ENCODE results near the gene OR8H3.
"Not testable (repeated sequence)": the region's sequence is repeated elsewhere in the genome, so short reads cannot be mapped to it uniquely, and the experiment has no call there.

OR8H3 gene

GRCh38 chr11:56122073-56122472 lies at the start of gene OR8H3:
OR8H3 (plus strand) TSS chr11:56122373; CDS start chr11:56122373, 0 bp downstream.
- DNase-seq (ENCODE audit: low spot score), result no peak

GRCh38 chr11:56089697-56090096 lies 32.5 kb upstream of the OR8H3 start:
- DNase-seq (ENCODE audit: low spot score), result no peak

GRCh38 chr11:56093008-56093407 lies 29.2 kb upstream of the OR8H3 start, which contains the start of gene OR8I2:
OR8I2 (plus strand) TSS chr11:56093308; CDS start chr11:56093308, 0 bp downstream.
- DNase-seq (ENCODE audit: low spot score), result no peak

GRCh38 chr11:56103210-56103737 lies 18.9 kb upstream of the OR8H3 start, which contains the start of gene OR8H2:
OR8H2 (plus strand) TSS chr11:56103687; CDS start chr11:56105043, 1,356 bp downstream.
- DNase-seq (ENCODE audit: low spot score), result no peak

- DNase-seq (ENCODE audit: low spot score), result no peak
These were observed 18.0 kb downstream of the OR8H3 start, which contains the start of gene OR8J3 for GRCh38 chr11:56140151-56140661. OR8J3 (minus strand) TSS chr11:56140201; CDS start chr11:56137718, 2,483 bp downstream.

- not testable (repeated sequence) for DNase-seq (ENCODE audit: low spot score)
These were observed 21.5 kb downstream of the OR8H3 start for GRCh38 chr11:56143681-56144080.

- DNase-seq (ENCODE audit: low spot score), result no peak
These were observed 29.2 kb downstream of the OR8H3 start for GRCh38 chr11:56151376-56151775.

- no peak for DNase-seq (ENCODE audit: low spot score)
These were observed 30.2 kb downstream of the OR8H3 start for GRCh38 chr11:56152333-56152732.

GRCh38 chr11:56160217-56160616 lies 38.0 kb downstream of the OR8H3 start, which contains the start of gene OR8K5:
OR8K5 (minus strand) TSS chr11:56160317; CDS start chr11:56160317, 0 bp downstream.
- no peak for DNase-seq (ENCODE audit: low spot score)

GRCh38 chr11:56163804-56164203 lies 41.6 kb downstream of the OR8H3 start:
- DNase-seq (ENCODE audit: low spot score), result no peak

GRCh38 chr11:56172256-56172830 lies 50.2 kb downstream of the OR8H3 start:
- DNase-seq (ENCODE audit: low spot score), result no peak

Measured in germinal center (tissue), 1 donor.